Neural cell (in vitro differentiated cells): ENCODE measurements around the gene DNAJC5. TPM values are rescaled to one million over a fixed set of nuclear protein-coding genes. Genes with fewer than 3 reads are reported as not detected.

Experiments used
- H2AFZ ChIP-seq: fragments of 200-600, 300-800 bp; sonication (generic), shearing (Covaris generic); 2 replicates; pipeline ENCODE4 v1.6.0; 2014; ENCODE audit warnings: low read depth, mild to moderate bottlenecking, antibody characterized with exemption, low read length, moderate library complexity
- H3F3A ChIP-seq: fragments of 200-600 bp; shearing (Covaris generic); 2 replicates; pipeline ENCODE4 v1.6.1; 2016; ENCODE audit warnings: mild to moderate bottlenecking, moderate library complexity, mixed read lengths, antibody characterized with exemption, low read length; ENCODE audit not compliant: insufficient read depth, poor library complexity, severe bottlenecking
- H3K27ac ChIP-seq: fragments of 200-600, 300-800 bp; sonication (generic), shearing (Covaris generic); 2 replicates; pipeline ENCODE4 v1.5.1; 2014; ENCODE audit warnings: mild to moderate bottlenecking, low read length, moderate library complexity
- H3K27me3 ChIP-seq: fragments of 300-800, 200-600 bp; sonication (generic), shearing (Covaris generic); 2 replicates; pipeline ENCODE4 v1.6.0; 2014; ENCODE audit warnings: mild to moderate bottlenecking, low read depth, low read length, moderate library complexity; ENCODE audit not compliant: insufficient read depth
- H3K36me3 ChIP-seq: fragments of 300-800, 200-600 bp; sonication (generic), shearing (Covaris generic); 2 replicates; pipeline ENCODE4 v1.5.1; 2014; ENCODE audit warnings: mild to moderate bottlenecking, antibody characterized with exemption, low read length, moderate library complexity; ENCODE audit not compliant: insufficient read depth
- H3K4me2 ChIP-seq: fragments of 300-800, 200-600 bp; sonication (generic), shearing (Covaris generic); 2 replicates; pipeline ENCODE4 v1.6.0; 2014; ENCODE audit warnings: mild to moderate bottlenecking, low read length
- H3K4me3 ChIP-seq: fragments of 300-800, 200-600 bp; sonication (generic), shearing (Covaris generic); 2 replicates; pipeline ENCODE4 v1.5.1; 2014; ENCODE audit warnings: mild to moderate bottlenecking, low read length, moderate library complexity
- H3K79me2 ChIP-seq: fragments of 200-600 bp; shearing (Covaris generic); replicated peaks from 2 replicates; pipeline ENCODE4 v1.6.0; 2014; ENCODE audit warnings: mild to moderate bottlenecking, low read length, moderate library complexity; ENCODE audit not compliant: insufficient read depth
- H3K9ac ChIP-seq: fragments of 300-800, 200-600 bp; sonication (generic), shearing (Covaris generic); 2 replicates; pipeline ENCODE4 v1.6.1; 2016; ENCODE audit warnings: mild to moderate bottlenecking, low read length, mixed read lengths
- H3K9me2 ChIP-seq: fragments of 200-600 bp; shearing (Covaris generic); 2 replicates; pipeline ENCODE4 v1.6.1; 2016; ENCODE audit warnings: mild to moderate bottlenecking, low read length, mixed read lengths; ENCODE audit not compliant: insufficient read depth
- H3K9me3 ChIP-seq: fragments of 200-600, 300-800 bp; sonication (generic), shearing (Covaris generic); 2 replicates; pipeline ENCODE4 v1.6.1; 2016; ENCODE audit warnings: mild to moderate bottlenecking, mixed run types, low read length, moderate library complexity, mixed read lengths
- H4K20me1 ChIP-seq: fragments of 200-600 bp; shearing (Covaris generic); 2 replicates; pipeline ENCODE4 v1.6.1; 2016; ENCODE audit warnings: mild to moderate bottlenecking, mixed run types; ENCODE audit not compliant: insufficient read depth
- CTCF ChIP-seq: fragments of 450-650 bp; IDR thresholded peaks from 2 replicates; pipeline ENCODE4 v1.5.1; 2014; ENCODE audit warnings: antibody characterized with exemption, mild to moderate bottlenecking, moderate library complexity; ENCODE audit not compliant: poor library complexity, severe bottlenecking
- EP300 ChIP-seq: fragments of 450-650 bp; conservative IDR thresholded peaks from 2 replicates; pipeline ENCODE4 v1.6.1; 2014; ENCODE audit warnings: antibody characterized with exemption, mild to moderate bottlenecking, moderate library complexity; ENCODE audit not compliant: poor library complexity, severe bottlenecking
- EZH2 ChIP-seq: fragments of 200-600, 300-800 bp; shearing (Covaris generic), sonication (generic); IDR thresholded peaks from 2 replicates; pipeline ENCODE4 v1.6.1; 2014; ENCODE audit warnings: antibody characterized with exemption, low read length, borderline replicate concordance, mild to moderate bottlenecking; ENCODE audit not compliant: insufficient read depth, poor library complexity, severe bottlenecking
- MXI1 ChIP-seq: fragments of 450-650 bp; conservative IDR thresholded peaks from 2 replicates; pipeline ENCODE4 v1.6.1; 2014; ENCODE audit warnings: antibody characterized with exemption, mild to moderate bottlenecking; ENCODE audit not compliant: poor library complexity, severe bottlenecking
- POLR2AphosphoS5 ChIP-seq: IDR thresholded peaks from 2 replicates; pipeline ENCODE4 v1.6.1; 2012
- RAD21 ChIP-seq: fragments of 450-650 bp; conservative IDR thresholded peaks from 2 replicates; pipeline ENCODE4 v1.6.1; 2014; ENCODE audit warnings: antibody characterized with exemption, mild to moderate bottlenecking, moderate library complexity
- SMC3 ChIP-seq: fragments of 450-650 bp; conservative IDR thresholded peaks from 2 replicates; pipeline ENCODE4 v1.6.1; 2014; ENCODE audit warnings: antibody characterized with exemption, mild to moderate bottlenecking, moderate library complexity; ENCODE audit not compliant: poor library complexity
- TAF1 ChIP-seq: IDR thresholded peaks from 2 replicates; pipeline ENCODE4 v1.6.1; 2012; ENCODE audit warnings: low read depth
- polyA plus RNA-seq: library from polyadenylated mRNA; depleted of rRNA; stranded (reverse); fragments of >200 nt; gene quantifications from 2 replicates; pipeline ENCODE4 v1.2.3, GENCODE V29; 2014
- TF ChIP-seq, protein P1 (sequence below): IDR thresholded peaks from 2 replicates; pipeline ENCODE4 v1.6.1; 2012; ENCODE audit warnings: borderline replicate concordance

DNAJC5 gene
- polyA plus RNA-seq, 1 donor from 2014 or later = 82.8 TPM

DNA sequence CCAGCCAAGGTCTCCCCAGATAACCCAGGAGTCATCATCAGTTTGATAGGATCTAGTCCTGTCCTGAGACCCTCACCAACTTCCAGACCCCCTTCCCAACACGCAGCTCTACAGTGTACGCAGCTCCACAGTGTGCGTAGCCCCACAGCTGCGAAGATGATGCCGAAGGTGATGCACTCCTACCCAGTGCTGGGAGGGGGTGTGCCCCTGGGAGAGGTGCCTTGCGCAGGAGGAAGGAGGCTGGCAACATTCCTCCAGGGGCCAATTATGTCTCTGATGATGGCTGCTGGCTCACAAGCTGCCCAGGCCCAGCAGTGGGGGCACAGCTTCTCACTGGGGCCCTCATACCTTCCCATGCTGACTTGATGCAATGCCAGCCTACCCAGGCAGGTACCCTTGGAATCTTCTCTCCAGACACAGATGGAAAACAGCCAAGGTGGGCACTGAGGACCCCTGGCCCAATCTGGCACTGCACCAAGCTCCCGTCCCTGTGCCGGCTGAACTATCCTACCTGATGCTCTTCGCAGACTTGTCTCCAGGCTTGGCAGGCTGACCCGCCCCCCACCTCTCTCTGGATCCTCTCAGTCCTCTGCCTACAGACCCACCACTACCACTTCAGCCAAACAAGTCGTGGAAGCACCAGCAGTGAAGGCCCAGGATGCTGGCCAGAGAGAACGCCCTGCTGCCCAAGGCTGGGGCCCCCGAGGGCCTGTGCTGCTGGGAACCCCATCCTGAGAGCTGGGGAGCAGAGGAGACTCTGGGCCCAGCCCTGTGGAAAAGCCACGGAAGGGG lies 73.4 kb downstream of the DNAJC5 start:
- H3K9me3 ChIP-seq = no peaks in the 10 kb centered on the region
- peaks cover 8% of the 10 kb centered on the region for H3K79me2 ChIP-seq
- no peaks in the 10 kb centered on the region for H3F3A ChIP-seq
- H3K36me3 ChIP-seq = no peaks in the 10 kb centered on the region
- H3K27ac ChIP-seq = peak overlapping the region; percentile 44
- H3K4me2 ChIP-seq = peak overlapping the region; percentile 88
- TF ChIP-seq TAF1 (no peak), MXI1 (no peak), RAD21 (no peak), EP300 (no peak), POLR2AphosphoS5 (no peak), SMC3 (no peak), CTCF (no peak), EZH2 (no peak)
- TF ChIP-seq, protein P1, sequence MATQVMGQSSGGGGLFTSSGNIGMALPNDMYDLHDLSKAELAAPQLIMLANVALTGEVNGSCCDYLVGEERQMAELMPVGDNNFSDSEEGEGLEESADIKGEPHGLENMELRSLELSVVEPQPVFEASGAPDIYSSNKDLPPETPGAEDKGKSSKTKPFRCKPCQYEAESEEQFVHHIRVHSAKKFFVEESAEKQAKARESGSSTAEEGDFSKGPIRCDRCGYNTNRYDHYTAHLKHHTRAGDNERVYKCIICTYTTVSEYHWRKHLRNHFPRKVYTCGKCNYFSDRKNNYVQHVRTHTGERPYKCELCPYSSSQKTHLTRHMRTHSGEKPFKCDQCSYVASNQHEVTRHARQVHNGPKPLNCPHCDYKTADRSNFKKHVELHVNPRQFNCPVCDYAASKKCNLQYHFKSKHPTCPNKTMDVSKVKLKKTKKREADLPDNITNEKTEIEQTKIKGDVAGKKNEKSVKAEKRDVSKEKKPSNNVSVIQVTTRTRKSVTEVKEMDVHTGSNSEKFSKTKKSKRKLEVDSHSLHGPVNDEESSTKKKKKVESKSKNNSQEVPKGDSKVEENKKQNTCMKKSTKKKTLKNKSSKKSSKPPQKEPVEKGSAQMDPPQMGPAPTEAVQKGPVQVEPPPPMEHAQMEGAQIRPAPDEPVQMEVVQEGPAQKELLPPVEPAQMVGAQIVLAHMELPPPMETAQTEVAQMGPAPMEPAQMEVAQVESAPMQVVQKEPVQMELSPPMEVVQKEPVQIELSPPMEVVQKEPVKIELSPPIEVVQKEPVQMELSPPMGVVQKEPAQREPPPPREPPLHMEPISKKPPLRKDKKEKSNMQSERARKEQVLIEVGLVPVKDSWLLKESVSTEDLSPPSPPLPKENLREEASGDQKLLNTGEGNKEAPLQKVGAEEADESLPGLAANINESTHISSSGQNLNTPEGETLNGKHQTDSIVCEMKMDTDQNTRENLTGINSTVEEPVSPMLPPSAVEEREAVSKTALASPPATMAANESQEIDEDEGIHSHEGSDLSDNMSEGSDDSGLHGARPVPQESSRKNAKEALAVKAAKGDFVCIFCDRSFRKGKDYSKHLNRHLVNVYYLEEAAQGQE = no peak
- peak overlapping the region; percentile 90 for H3K9ac ChIP-seq
- no peaks in the 10 kb centered on the region for H3K9me2 ChIP-seq
- no peaks in the 10 kb centered on the region for H4K20me1 ChIP-seq
- H3K27me3 ChIP-seq = no peaks in the 10 kb centered on the region
- peak overlapping the region; percentile 84 for H3K4me3 ChIP-seq
- H2AFZ ChIP-seq = no peak overlapping the region

DNA sequence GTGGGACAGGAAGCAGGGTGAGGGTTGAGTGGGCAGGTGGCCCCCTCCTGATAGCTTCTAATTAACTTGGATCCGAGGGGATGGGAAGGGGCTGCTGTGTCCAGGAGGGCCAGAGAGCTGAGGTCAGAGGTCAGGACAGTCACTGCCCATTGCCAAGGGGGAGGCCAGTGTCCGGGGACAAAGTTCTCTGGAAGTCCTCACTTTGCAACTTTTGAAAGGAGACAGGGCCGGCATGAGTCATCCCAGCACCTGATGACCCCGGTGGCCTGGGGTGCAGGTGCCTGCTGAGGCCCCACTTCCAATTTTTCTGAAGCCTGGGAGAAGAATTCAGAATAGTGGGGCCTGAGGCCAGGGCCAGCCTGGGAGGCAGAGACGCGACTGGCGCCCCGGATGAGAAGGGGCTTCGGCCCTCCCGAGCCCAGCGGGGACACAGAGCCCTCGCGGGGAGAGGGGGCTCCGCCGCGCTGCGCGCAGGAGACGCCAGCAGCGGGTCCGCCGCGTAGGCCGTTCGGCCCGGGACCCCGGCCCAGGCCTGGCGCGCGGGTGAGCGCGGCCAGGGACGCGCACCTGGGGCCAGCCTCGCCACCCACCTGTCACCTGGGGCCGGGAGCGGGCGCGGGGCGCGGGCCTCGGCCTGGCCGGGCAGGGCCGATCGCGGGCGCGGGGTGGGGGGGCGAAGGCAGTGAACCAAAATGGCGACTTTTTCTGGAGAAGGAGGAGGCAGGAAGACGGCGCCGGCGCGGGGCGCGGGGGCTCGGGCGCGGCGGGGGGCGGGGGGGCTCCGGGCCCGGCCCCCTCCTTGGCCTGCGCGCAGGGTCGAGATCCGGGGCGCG lies 74.2 kb downstream of the DNAJC5 start:
- Histone ChIP-seq H3F3A (no peaks in the 10 kb centered on the region), H3K36me3 (no peaks in the 10 kb centered on the region), H3K4me2 (peak overlapping the region; percentile 88), H3K79me2 (peaks cover 8% of the 10 kb centered on the region), H3K27ac (peak overlapping the region; percentile 44), H3K9ac (peak overlapping the region; percentile 90), H4K20me1 (no peaks in the 10 kb centered on the region), H3K9me3 (no peaks in the 10 kb centered on the region), H2AFZ (no peak overlapping the region), H3K9me2 (no peaks in the 10 kb centered on the region), H3K27me3 (no peaks in the 10 kb centered on the region), H3K4me3 (peak overlapping the region; percentile 84)
- no peak for TF ChIP-seq RAD21
- no peak for TF ChIP-seq CTCF
- no peak for TF ChIP-seq EZH2
- no peak for TF ChIP-seq TAF1
- TF ChIP-seq MXI1 = peak; percentile 42
- TF ChIP-seq SMC3 = peak; percentile 18
- no peak for TF ChIP-seq POLR2AphosphoS5
- TF ChIP-seq, protein P1 = no peak
- no peak for TF ChIP-seq EP300
